Stimulated activated CD4-positive, alpha-beta T cell treated with anti-CD3 and anti-CD28 coated beads, Interleukin-12 subunit alpha, Interleukin-12 subunit beta, amount 100 ng/mL, for 24 hours (primary cell): ENCODE measurements around the gene CDK5RAP2.

Source experiments
- DNase-seq, 2 experiments: peaks; one replicate each; pipeline ENCODE4 v3.0.0-alpha.2; 2020; ENCODE audit warnings: low read depth in 2 of 2

The CDK5RAP2 gene

GRCh38 chr9:120353506-120353905 is 226.5 kb downstream of the CDK5RAP2 start:
- DNase-seq: no peak

GRCh38 chr9:120351106-120351505 is 228.9 kb downstream of the CDK5RAP2 start:
- no peak for DNase-seq

- no peak for DNase-seq
Observed at GRCh38 chr9:120350596-120350995, 229.4 kb downstream of the CDK5RAP2 start.

DNA sequence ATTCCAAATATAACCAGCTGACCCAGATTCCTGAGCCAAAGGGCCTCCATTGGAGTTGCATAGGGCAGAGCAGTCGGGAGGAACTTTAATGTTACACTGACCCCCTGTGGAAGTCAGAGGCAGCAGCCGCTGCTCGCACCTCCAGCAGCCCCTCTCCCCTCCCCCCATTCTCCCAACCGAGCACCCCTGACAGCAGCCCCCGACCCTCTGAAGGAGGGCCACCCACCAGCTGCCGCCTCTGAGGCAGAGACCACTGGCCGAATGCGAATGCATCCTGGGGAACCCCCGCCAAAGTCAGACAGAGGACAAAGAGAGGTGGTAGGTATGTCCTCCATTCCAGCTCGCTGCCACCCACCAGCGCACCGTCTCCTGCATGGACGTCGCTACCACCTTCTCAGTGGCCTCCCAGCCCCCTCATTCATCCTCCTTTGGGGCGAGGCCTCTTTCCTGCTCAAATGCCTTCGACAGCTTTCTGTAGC is 231.0 kb downstream of the CDK5RAP2 start:
- DNase-seq: no peak

DNA sequence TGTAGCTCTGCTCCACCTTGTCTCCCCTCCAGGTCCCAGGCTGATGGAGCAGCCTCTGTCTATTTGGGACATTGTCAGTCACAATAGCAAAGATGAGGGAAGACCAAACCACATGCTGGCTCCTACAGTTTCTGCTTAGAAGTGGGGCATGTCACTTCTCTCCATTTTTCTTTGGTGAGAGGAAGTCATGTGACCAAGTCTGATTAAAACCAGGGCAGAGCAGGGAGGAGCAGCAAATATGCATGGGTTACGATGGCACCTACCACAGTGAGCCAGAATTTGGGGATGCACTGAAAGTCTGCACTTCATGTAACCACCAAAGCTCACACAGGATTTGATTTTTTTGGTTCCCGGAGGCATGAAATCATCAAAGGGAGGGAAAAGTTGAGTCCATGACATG is 234.6 kb downstream of the CDK5RAP2 start:
- no peak for DNase-seq

DNA sequence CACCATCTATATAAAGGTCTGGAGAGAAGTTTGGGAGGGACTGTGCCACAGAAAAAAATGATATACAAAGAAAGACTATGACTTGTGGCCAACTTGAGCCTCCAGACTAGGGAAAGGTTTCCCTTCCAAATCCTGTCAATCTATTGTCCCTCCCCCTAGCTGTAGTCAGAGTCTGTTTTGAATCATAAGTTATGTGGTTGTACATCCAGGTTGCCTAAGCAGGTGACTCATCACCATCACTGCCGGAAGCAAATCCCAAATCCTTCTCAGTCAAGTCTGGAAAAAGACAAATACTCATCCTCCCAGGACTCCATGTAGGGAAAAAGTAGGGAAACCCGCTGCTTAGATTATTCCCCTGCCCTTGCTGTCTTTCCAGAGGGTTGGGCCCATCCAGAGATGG is 235.7 kb downstream of the CDK5RAP2 start:
- DNase-seq: no peak

DNA sequence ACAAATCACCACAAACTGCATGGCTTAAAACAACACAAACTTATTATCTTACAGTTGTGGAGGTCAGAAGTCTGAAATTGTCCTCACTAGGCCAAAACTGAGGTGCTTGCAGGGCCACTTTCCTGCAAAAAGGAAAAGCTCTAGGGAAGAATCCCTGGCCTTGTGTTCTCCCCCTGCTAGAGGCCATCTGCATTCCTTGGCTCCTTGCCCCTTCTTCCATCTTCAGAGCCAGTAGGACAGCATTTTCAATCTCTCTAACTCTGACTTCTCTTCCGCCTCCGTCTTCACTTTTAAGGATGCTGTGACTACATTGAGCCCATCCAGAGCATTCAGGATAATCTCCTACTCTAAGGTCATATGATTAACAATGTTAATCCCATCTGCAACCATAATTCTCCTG is 236.6 kb downstream of the CDK5RAP2 start:
- no peak for DNase-seq
